HepG2 (cell line): ENCODE data around the gene DSG2. TPM values are rescaled to one million over a fixed set of nuclear protein-coding genes. Genes with fewer than 3 reads are reported as not detected.

Source experiments
- HHEX ChIP-seq: IDR thresholded peaks from 2 replicates; pipeline ENCODE4 v1.6.1; 2016; ENCODE audit warnings: control low read depth
- HOXA3 ChIP-seq: sonication (generic); formaldehyde crosslinking; IDR thresholded peaks from 2 replicates; pipeline ENCODE4 v1.5.0; 2020; ENCODE audit warnings: missing genetic modification reagents
- LCORL ChIP-seq, 2 experiments: fragments of 450-650 bp in 1 of 2; sonication (generic) in 1 of 2; formaldehyde crosslinking in 1 of 2; IDR thresholded peaks; 2 replicates each; pipeline versions ENCODE4 v1.5.0 to v1.6.1; 2017 to 2020; ENCODE audit warnings: antibody characterized with exemption in 1 of 2, missing genetic modification reagents in 1 of 2
- MEIS1 ChIP-seq: sonication (generic); formaldehyde crosslinking; IDR thresholded peaks from 2 replicates; pipeline ENCODE4 v1.9.0; 2021; ENCODE audit warnings: mild to moderate bottlenecking, missing genetic modification reagents, moderate library complexity, borderline replicate concordance
- MIER2 ChIP-seq: IDR thresholded peaks from 2 replicates; pipeline ENCODE4 v1.6.1; 2016; ENCODE audit warnings: missing biosample characterization, missing genetic modification reagents
- PLSCR1 ChIP-seq: sonication (generic); formaldehyde crosslinking; IDR thresholded peaks from 2 replicates; pipeline ENCODE4 v1.5.0; 2020; ENCODE audit warnings: missing genetic modification reagents, mild to moderate bottlenecking, borderline replicate concordance
- PRPF4 ChIP-seq: fragments of 200-400 bp; formaldehyde crosslinking; IDR thresholded peaks from 2 replicates; pipeline ENCODE4 v1.6.1; 2016; ENCODE audit warnings: low read length, low read depth; ENCODE audit not compliant: poor library complexity, severe bottlenecking
- SAFB2 ChIP-seq: sonication (generic); formaldehyde crosslinking; IDR thresholded peaks from 2 replicates; pipeline ENCODE4 v1.5.1; 2020; ENCODE audit warnings: missing genetic modification reagents, low read depth, mild to moderate bottlenecking, borderline replicate concordance
- SMYD3 ChIP-seq: sonication (generic); formaldehyde crosslinking; IDR thresholded peaks from 2 replicates; pipeline ENCODE4 v1.8.1; 2023; ENCODE audit warnings: mild to moderate bottlenecking, missing genetic modification reagents
- SP5 ChIP-seq: IDR thresholded peaks from 2 replicates; pipeline ENCODE4 v1.6.1; 2016; ENCODE audit warnings: low read depth, borderline replicate concordance
- TIGD3 ChIP-seq: sonication (generic); formaldehyde crosslinking; IDR thresholded peaks from 2 replicates; pipeline ENCODE4 v1.5.1; 2020; ENCODE audit warnings: mild to moderate bottlenecking, missing genetic modification reagents, borderline replicate concordance
- ZNF121 ChIP-seq: sonication (generic); formaldehyde crosslinking; IDR thresholded peaks from 2 replicates; pipeline ENCODE4 v1.5.0; 2020; ENCODE audit warnings: mild to moderate bottlenecking, missing genetic modification reagents
- ZNF180 ChIP-seq: sonication (generic); formaldehyde crosslinking; IDR thresholded peaks from 2 replicates; pipeline ENCODE4 v1.4.0; 2020; ENCODE audit warnings: low read depth, missing genetic modification reagents, borderline replicate concordance
- ZNF224 ChIP-seq: sonication (generic); formaldehyde crosslinking; IDR thresholded peaks from 2 replicates; pipeline ENCODE4 v1.5.0; 2020; ENCODE audit warnings: mild to moderate bottlenecking, missing genetic modification reagents
- ZNF232 ChIP-seq: sonication (generic); formaldehyde crosslinking; IDR thresholded peaks from 2 replicates; pipeline ENCODE4 v1.4.0; 2020; ENCODE audit warnings: missing genetic modification reagents, borderline replicate concordance
- ZNF253 ChIP-seq: sonication (generic); formaldehyde crosslinking; IDR thresholded peaks from 2 replicates; pipeline ENCODE4 v1.8.0; 2022; ENCODE audit warnings: mild to moderate bottlenecking, missing genetic modification reagents, borderline replicate concordance
- ZNF510 ChIP-seq: sonication (generic); formaldehyde crosslinking; IDR thresholded peaks from 2 replicates; pipeline ENCODE4 v1.4.0; 2020; ENCODE audit warnings: low read depth, mild to moderate bottlenecking, missing genetic modification reagents
- ZNF691 ChIP-seq: sonication (generic); formaldehyde crosslinking; IDR thresholded peaks from 2 replicates; pipeline ENCODE4 v1.4.0; 2020; ENCODE audit warnings: missing genetic modification reagents, low read depth, mild to moderate bottlenecking, borderline replicate concordance
- ZNF773 ChIP-seq: sonication (generic); formaldehyde crosslinking; IDR thresholded peaks from 2 replicates; pipeline ENCODE4 v1.4.0; 2020; ENCODE audit warnings: missing genetic modification reagents, borderline replicate concordance
- ZNF788 ChIP-seq: sonication (generic); formaldehyde crosslinking; IDR thresholded peaks from 2 replicates; pipeline ENCODE4 v1.5.0; 2020; ENCODE audit warnings: mild to moderate bottlenecking, missing genetic modification reagents, borderline replicate concordance
- polyA plus RNA-seq, 8 experiments: library from polyadenylated mRNA; depleted of rRNA in 3 of 8; stranded (reverse) in 7 of 8; unstranded in 1 of 8; fragments of >200 nt; fragmentation: Illumina TruSeq in 4 of 8; extraction: Trizol in 4 of 8; gene quantifications; 2 replicates each; pipeline versions ENCODE4 v1.2.1 to v1.2.3, GENCODE V29; 2011 to 2016; ENCODE audit warnings: low read depth in 4 of 8, missing spikeins in 1 of 8, mixed read lengths in 1 of 8; ENCODE audit not compliant: insufficient read depth in 1 of 8
- total RNA-seq, 5 experiments: library from RNA; depleted of rRNA; stranded (reverse); fragments of >200 nt; fragmentation: Illumina TruSeq; extraction: Trizol; gene quantifications; 2 replicates each; pipeline ENCODE4 v1.2.3, GENCODE V29; 2016; ENCODE audit warnings: low read depth in 1 of 5
- TF ChIP-seq, protein P1 (sequence below): sonication (generic); formaldehyde crosslinking; IDR thresholded peaks from 2 replicates; pipeline ENCODE4 v1.5.0; 2020; ENCODE audit warnings: mild to moderate bottlenecking, missing genetic modification reagents, borderline replicate concordance
- TF ChIP-seq, protein P2 (sequence below): sonication (generic); formaldehyde crosslinking; IDR thresholded peaks from 2 replicates; pipeline ENCODE4 v1.4.0; 2020; ENCODE audit warnings: missing genetic modification reagents
- TF ChIP-seq, protein P3 (sequence below): IDR thresholded peaks from 2 replicates; pipeline ENCODE4 v1.6.1; 2016

The DSG2 gene
- total and polyA plus RNA-seq, 2 of the 13 experiments (the other 11 are each of a cell fraction or from before 2014, with no cell fraction given) = 23.3 to 66.7 TPM

- TF ChIP-seq, protein P1, sequence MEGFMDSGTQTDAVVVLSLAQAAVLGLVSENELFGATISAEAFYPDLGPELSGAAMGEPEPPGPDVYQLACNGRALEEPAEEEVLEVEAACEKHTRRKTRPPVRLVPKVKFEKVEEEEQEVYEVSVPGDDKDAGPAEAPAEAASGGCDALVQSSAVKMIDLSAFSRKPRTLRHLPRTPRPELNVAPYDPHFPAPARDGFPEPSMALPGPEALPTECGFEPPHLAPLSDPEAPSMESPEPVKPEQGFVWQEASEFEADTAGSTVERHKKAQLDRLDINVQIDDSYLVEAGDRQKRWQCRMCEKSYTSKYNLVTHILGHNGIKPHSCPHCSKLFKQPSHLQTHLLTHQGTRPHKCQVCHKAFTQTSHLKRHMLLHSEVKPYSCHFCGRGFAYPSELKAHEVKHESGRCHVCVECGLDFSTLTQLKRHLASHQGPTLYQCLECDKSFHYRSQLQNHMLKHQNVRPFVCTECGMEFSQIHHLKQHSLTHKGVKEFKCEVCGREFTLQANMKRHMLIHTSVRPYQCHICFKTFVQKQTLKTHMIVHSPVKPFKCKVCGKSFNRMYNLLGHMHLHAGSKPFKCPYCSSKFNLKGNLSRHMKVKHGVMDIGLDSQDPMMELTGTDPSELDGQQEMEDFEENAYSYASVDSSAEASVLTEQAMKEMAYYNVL (CRISPR knock-in tag) = no peak
- TF ChIP-seq TIGD3 (CRISPR knock-in tag) (no peak), ZNF232 (CRISPR knock-in tag) (no peak), ZNF788 (CRISPR knock-in tag) (peak; percentile 50; the same call in 1 of the 2 replicates), SP5 (0 out of 2 replicates have a peak, but pooled peaks have one; percentile 15), ZNF224 (no peak), ZNF510 (CRISPR knock-in tag) (no peak), ZNF121 (CRISPR knock-in tag) (peak; percentile 86), MIER2 (CRISPR knock-in tag) (no peak), ZNF691 (no peak), ZNF773 (CRISPR knock-in tag) (no peak), SMYD3 (CRISPR knock-in tag) (no peak), HOXA3 (CRISPR knock-in tag) (peak; percentile 53; the same call in 1 of the 2 replicates), LCORL (IDR thresholded peaks at IDR 0.05) (no peak), LCORL (CRISPR knock-in tag; IDR thresholded peaks at IDR 0.05) (peak; percentile 62; the same call in 1 of the 2 replicates), MEIS1 (CRISPR knock-in tag) (no peak), ZNF253 (no peak), HHEX (0 out of 2 replicates have a peak, but pooled peaks have one; percentile 11), PRPF4 (no peak), ZNF180 (no peak), PLSCR1 (no peak), SAFB2 (CRISPR knock-in tag) (no peak)
- TF ChIP-seq, protein P2, sequence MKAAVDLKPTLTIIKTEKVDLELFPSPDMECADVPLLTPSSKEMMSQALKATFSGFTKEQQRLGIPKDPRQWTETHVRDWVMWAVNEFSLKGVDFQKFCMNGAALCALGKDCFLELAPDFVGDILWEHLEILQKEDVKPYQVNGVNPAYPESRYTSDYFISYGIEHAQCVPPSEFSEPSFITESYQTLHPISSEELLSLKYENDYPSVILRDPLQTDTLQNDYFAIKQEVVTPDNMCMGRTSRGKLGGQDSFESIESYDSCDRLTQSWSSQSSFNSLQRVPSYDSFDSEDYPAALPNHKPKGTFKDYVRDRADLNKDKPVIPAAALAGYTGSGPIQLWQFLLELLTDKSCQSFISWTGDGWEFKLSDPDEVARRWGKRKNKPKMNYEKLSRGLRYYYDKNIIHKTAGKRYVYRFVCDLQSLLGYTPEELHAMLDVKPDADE (CRISPR knock-in tag) = no peak
- TF ChIP-seq, protein P3, sequence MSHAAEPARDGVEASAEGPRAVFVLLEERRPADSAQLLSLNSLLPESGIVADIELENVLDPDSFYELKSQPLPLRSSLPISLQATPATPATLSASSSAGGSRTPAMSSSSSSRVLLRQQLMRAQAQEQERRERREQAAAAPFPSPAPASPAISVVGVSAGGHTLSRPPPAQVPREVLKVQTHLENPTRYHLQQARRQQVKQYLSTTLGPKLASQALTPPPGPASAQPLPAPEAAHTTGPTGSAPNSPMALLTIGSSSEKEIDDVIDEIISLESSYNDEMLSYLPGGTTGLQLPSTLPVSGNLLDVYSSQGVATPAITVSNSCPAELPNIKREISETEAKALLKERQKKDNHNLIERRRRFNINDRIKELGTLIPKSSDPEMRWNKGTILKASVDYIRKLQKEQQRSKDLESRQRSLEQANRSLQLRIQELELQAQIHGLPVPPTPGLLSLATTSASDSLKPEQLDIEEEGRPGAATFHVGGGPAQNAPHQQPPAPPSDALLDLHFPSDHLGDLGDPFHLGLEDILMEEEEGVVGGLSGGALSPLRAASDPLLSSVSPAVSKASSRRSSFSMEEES (CRISPR knock-in tag) = 0 out of 2 replicates have a peak, but pooled peaks have one; percentile 32
These were observed 60.6 kb downstream of the DSG2 start (continued) for GRCh38 chr18:31558567-31558966.
